HTERT RPE-1 (cell line): ENCODE results near the gene CYP1A2.
"Not testable (repeated sequence)": the region's sequence is repeated elsewhere in the genome, so short reads cannot be mapped to it uniquely, and the experiment has no call there.

ENCODE experiments used
- in situ Hi-C: fragments of 300-500 bp; cut with MboI; formaldehyde crosslinking; loops from 4 replicates; pipeline ENCODE4 v1.14.3; 2020; ENCODE audit warnings: low sequenced_read_pairs

CYP1A2 gene, protein sequence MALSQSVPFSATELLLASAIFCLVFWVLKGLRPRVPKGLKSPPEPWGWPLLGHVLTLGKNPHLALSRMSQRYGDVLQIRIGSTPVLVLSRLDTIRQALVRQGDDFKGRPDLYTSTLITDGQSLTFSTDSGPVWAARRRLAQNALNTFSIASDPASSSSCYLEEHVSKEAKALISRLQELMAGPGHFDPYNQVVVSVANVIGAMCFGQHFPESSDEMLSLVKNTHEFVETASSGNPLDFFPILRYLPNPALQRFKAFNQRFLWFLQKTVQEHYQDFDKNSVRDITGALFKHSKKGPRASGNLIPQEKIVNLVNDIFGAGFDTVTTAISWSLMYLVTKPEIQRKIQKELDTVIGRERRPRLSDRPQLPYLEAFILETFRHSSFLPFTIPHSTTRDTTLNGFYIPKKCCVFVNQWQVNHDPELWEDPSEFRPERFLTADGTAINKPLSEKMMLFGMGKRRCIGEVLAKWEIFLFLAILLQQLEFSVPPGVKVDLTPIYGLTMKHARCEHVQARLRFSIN

DNA sequence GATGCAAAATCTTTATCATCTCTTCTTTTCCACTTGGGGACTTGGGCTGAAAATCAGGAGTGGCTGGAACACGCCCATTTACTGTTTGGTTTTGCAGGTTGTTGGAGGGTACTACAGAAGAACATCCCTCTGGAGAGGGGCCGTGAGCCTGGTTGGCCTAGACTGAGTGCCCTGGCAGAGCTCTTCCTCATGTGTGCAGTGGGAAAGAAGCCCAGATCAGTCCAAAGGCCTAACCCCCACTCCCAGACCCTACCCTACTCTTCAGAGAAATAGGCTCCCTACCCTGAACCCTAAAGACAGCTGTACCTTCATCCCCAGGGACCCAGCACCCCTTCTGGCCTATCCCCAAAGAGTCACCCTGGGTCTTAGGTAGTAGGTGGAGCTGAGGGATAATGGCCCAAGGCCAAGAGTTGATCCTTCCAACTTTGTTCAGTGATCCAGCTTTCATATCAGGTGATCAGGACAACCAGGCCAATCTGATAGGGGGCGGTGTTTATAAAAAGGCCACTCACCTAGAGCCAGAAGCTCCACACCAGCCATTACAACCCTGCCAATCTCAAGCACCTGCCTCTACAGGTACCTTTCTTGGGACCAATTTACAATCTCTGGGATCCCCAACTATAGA lies at the start of gene CYP1A2:
Gene CYP1A2 (plus strand): TSS at position 524 of the 625 bp plus-strand sequence. CDS start 894 bp downstream, outside the sequence.
- in situ Hi-C loops = no loop called here

DNA sequence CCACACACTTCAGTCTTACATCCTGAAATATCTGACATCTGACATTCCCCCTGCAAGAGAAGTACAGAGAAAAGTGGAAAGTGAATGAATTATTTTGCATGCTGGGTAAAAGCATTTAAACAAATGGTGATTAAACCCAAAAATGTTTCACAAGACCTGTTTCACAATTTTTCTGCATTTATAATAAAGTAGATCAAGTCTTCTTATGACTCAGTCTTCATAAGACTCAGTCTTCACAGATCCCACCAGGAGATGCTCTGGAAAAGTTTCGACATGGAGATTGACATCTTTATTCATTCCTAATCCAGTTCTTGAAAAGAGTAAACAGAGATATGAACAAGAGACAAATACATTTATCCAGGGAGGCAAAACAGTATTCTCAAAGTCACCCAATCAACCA lies 39.6 kb upstream of the CYP1A2 start:
- in situ Hi-C loops = no loop called here

GRCh38 chr15:74709892-74710291 lies 38.8 kb upstream of the CYP1A2 start:
- in situ Hi-C loops = no loop called here

DNA sequence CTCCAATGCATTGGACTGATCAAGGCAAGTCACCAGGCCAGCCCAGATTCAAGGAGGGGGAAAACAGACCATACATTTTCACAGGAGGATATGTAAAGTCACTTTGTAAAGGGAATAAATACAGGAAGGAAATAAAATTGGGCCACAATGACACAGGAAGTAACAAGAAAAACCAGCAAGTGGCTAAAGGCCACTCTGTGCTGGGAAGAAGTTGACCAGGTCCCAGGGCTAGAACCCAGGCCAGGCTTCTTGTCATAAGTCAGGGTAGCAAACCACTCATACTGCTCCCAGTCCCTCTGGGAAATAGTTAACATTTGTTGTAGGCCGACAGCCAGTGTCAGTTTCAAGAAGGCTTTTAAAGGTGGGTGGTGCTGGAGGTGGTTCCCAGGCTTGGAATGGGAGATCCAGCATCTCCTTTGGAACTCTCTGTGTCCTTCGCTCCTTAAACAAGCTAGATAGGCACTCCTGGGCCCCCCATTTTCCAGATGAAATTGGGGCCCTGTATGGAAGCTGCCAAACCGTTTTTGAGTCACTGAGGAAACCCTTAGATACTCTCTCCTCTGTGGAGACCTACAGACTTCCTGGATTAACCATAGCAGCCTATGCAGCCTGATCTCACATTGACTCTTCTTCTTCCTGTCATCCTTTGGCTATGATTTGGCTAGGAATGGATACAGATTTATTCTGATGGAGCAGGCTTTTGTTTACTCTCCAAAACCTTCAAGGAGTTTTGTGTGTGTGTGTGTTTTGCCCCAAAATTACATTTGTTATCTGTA lies 38.1 kb upstream of the CYP1A2 start:
- in situ Hi-C loops = no loop called here

DNA sequence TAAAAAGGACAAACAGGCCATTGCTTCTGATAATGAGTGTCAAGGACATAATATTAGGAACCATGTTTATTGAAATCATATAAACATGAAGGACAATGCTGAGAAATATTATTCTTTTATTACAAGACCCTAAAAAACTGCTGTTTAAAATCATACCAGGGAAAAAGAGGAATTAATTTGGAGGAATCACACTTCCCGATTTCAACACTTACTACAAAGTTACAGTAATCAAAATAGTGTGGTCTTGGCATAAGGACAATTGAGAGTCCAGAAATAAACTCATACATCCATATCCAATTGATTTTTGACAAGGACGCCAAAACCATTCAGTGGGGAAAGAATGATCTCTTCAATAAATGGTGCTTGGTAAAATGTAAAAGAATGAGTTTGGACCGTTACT lies 36.3 kb upstream of the CYP1A2 start:
- in situ Hi-C loops = no loop called here

DNA sequence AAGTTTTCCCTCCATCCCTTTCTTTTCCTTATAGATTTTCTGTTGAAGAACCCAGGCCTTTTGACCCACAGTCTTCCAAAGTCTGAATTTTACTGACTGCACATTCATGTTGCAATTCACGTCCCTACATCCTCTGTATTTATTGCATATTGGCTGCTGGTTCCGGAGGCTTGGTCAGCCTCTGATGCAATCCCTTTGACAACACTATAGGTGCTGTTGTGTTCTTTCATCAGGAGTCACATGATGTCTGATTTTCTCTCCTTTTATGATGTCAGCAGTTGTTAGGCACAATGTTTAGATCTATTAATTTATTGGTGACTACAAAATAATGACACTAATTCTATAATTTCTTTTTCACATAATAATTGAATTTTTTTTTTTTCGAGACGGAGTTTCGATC lies 32.0 kb upstream of the CYP1A2 start:
- in situ Hi-C loops = no loop called here

- in situ Hi-C loops = no loop called here
These were observed 26.1 kb upstream of the CYP1A2 start for GRCh38 chr15:74722591-74722990.

GRCh38 chr15:74723187-74723586 lies 25.5 kb upstream of the CYP1A2 start:
- in situ Hi-C loops = no loop called here

DNA sequence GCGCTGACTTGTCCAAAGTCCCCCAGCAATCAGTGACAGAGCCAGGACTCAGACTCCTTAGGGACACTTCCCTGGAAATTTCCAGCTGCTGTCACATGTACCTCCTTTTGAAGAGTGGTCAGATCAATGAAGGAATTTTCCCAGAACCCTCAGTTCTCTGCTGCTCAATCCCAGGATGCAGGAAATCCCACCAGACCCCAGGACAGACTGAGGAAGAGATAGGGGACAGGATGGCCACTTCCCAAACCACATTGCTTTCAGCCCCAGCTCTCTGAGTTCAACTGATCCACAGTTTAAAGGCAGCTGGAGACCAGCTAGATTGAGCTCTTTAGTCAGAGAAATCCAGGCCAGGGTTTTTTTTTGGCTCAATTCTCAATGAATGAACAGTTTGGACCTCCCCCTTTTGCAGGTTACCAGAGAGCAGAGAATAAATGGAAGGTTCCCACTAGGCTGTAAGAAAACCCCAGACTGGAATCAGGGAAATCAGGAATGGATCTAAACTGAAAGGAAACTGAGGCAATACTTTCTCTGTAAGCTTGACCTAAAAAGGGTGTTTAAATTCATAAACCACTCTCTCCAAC lies 24.8 kb upstream of the CYP1A2 start:
- in situ Hi-C loops = no loop called here

- in situ Hi-C loops = no loop called here
These were observed 23.9 kb upstream of the CYP1A2 start for GRCh38 chr15:74724570-74725224.

DNA sequence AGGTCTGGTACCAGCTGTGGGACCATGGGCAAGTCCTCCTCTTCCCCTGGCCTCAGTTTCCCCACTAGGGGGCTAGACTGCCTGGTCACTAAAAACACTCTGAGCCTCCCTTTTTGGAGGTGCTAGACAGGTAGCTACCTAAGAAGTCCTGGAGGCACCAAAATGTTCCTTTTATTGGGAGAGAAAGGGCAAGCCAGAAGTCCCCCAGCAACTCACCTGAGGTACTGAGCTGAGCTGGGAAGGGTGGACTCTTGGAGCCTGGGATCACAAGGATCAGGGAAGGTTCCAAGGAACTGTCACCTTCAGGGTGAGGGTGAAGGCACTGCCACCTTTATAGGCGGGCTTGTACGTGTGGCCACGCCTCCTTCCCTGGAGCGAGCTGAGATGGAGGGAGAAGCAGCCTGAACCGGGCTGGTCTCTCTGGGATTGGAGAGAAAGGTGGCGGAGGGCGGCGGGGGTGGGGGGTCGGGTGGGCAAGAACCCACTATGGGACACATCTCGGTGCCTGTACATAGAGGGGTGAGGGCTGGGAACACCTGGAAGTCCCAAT lies 23.3 kb upstream of the CYP1A2 start, which contains the start of gene CYP1A1:
Gene CYP1A1 (minus strand): TSS at position 304 of the 550 bp plus-strand sequence. CDS start 2,431 bp downstream, outside the sequence.
- in situ Hi-C loops = no loop called here

DNA sequence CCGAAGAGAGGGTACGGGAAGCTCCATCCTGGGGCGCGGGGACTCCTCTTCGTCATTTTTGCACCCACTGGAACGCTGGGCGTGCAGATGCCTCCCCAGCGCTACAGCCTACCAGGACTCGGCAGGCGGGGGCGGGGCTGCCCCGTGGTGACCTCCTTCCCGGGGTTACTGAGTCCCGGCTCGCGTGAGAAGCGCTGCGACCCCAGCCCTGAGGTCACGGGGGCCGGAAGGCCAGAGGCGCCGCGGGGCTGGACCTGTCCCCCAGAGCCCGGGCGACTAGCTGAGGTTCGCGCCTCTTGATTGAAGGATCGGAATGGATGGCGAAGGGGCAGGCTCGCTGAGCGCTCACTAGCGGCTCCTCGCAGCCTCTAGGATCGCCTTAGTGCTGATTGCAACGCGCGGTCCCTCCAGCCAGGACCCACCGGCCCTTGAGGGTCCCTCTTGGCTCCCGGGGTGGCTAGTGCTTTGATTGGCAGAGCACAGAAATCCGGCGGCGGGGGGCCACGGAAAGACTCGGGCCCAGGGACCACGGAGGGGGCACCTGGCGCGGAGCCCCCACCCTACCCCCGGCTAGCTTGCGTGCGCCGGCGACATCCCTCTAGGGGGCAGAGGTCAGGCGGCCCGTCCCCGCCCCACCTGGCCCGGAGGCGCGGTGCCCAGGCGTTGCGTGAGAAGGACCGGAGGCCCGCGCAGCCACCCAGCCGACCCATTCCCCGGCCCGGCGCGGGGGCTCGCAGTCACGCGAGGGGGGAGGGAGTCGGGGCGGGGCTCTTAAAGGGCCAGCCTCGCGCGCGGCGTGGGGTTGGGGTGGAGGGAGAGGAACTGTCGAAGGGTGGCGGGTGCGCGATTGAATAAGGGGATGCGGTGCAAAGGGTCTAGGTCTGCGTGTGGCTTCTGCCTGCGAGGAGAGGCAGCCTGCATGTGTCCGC lies 22.5 kb upstream of the CYP1A2 start:
- in situ Hi-C loops = no loop called here

GRCh38 chr15:74726774-74727164 lies 21.9 kb upstream of the CYP1A2 start:
- in situ Hi-C loops = no loop called here

GRCh38 chr15:74727727-74728126 lies 20.9 kb upstream of the CYP1A2 start:
- in situ Hi-C loops = no loop called here

DNA sequence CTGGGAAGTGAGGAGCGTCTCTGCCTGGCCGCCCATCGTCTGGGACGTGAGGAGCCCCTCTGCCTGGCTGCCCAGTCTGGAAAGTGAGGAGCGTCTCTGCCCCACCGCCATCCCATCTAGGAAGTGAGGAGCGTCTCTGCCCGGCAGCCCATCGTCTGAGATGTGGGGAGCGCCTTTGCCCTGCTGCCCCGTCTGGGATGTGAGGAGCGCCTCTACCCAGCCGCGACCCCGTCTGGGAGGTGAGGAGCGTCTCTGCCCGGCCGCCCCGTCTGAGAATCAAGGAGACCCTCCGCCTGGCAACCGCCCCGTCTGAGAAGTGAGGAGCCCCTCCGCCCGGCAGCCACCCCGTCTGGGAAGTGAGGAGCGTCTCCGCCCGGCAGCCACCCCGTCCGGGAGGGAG lies 19.9 kb upstream of the CYP1A2 start:
- in situ Hi-C loops = not testable (repeated sequence)

GRCh38 chr15:74729372-74729771 lies 19.3 kb upstream of the CYP1A2 start:
- in situ Hi-C loops = not testable (repeated sequence)

DNA sequence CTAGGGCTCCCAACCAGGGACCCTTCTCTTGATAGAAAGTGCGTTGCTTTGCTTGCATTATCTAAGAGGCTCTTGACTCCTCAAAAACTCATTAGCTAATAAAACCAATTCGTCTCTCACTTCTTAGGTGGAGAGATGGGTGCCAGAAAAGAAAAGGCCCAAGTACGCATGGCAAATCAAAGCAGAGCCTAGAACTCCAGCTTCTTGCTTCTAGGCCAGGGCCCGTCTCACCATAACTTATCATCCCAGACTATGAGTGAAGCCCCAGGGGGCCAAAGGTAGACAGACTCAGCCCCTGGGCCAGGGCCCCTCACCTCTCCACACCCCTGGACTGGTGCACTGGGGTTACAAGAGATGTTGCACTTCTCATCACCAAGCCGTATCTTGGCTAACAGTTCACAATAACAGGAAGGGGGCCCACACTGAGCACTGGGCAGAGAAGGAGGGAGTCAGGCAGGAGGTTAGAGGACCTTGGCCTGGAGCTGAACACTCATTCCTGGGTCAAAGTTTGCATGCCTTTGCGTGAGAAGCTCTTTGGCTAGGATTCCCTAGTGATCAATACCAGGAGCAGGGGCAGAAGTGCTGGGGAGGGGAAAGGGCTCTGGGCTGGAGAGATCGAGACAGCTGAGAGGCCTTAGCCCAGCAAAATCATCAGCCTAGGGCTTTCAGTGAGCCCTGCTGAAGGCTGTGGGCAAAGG lies 17.9 kb upstream of the CYP1A2 start:
- in situ Hi-C loops = no loop called here

DNA sequence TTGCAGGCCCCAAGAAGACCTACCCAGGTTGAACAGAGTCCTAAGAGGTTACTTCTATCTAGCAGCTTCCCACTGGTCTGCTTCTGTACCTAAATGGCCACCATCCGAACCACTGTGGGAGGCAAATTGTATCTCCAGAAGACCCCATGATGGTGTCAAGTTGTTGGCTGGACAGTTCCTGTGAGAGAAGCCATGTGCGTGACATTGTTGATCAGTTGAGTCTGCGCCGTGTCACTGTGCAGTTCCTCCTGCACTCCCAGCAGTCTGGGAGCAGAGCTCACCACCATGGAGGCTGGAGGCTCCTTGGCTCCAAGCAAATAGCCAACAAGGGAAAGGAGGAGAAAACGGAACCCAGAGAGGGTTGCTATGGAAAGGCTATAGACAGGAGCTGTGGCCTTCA lies 15.8 kb upstream of the CYP1A2 start:
- in situ Hi-C loops = no loop called here
